ENCODE results near the gene ZNF770.

Gene ZNF770

GRCh38 chr15:34941831-34942230 is 46.3 kb downstream of the ZNF770 start:
- POLR2A ChIA-PET = no interaction called here

DNA sequence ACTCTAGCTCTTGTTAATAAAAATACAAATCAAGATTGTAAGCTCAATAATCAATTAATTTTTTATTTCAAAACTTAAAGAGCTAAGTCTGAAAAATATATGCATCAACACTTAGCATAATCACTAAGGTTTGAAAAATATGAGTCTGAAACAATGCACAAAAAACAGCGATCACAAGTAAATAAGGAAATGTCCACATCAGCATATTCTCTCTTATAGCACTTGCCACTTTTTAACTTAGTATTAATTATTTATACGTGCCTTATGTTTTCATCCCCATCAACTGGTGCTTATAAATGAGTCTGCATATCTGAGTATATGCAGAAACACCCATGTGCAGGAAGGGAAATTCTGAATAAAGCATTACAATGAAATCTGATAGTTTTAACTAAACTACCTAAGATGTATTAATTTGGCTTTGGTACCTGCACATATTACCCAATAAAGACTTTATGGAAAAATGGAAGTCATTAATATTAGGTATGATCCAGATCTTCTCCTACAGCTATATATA is 46.8 kb downstream of the ZNF770 start:
- Histone ChIP-seq H3K9me3 (ENCODE audit: control insufficient read depth, insufficient read depth, low read depth, low read length) (no peaks in the 10 kb centered on the region), H3K27ac (ENCODE audit: extremely low read depth, low read depth, low read length) (no peak overlapping the region), H3K4me3 (ENCODE audit: low read depth, low read length) (no peak overlapping the region), H3K36me3 (ENCODE audit: control insufficient read depth in 2 of 2, insufficient read depth in 1 of 2, low read length in 2 of 2) (peaks cover 13 to 43% of the 10 kb centered on the region in 2 experiments), H3K4me1 (ENCODE audit: control insufficient read depth, insufficient read depth, low read length) (peaks cover 10% of the 10 kb centered on the region)
- CTCF ChIA-PET = no interaction called here
- POLR2A ChIA-PET = no interaction called here
- TF ChIP-seq ZNF558 (tag by site-specific recombination; IDR thresholded peaks at IDR 0.05) = no peak
- no peak for TF ChIP-seq ZNF132 (tag by site-specific recombination; IDR thresholded peaks at IDR 0.05; ENCODE audit: borderline replicate concordance)
- no peak for TF ChIP-seq ZNF645 (tag by site-specific recombination; IDR thresholded peaks at IDR 0.05)
- no peak for TF ChIP-seq ZFHX2 (tag by site-specific recombination; conservative IDR thresholded peaks at IDR 0.05)
- TF ChIP-seq ZNF549 (tag by site-specific recombination; IDR thresholded peaks at IDR 0.05) = no peak
- TF ChIP-seq KLF1 (tag by site-specific recombination; IDR thresholded peaks at IDR 0.05) = no peak
- TF ChIP-seq ZSCAN16 (tag by site-specific recombination; IDR thresholded peaks at IDR 0.05) = no peak
- no peak for TF ChIP-seq KLF7 (tag by site-specific recombination; IDR thresholded peaks at IDR 0.05; ENCODE audit: borderline replicate concordance)
- no peak for TF ChIP-seq SP7 (tag by site-specific recombination; IDR thresholded peaks at IDR 0.05)
- TF ChIP-seq ZNF692 (tag by site-specific recombination; IDR thresholded peaks at IDR 0.05) = no peak
- TF ChIP-seq ZNF544 (tag by site-specific recombination; IDR thresholded peaks at IDR 0.05) = no peak
- no peak for TF ChIP-seq ZNF311 (tag by site-specific recombination; IDR thresholded peaks at IDR 0.05; ENCODE audit: borderline replicate concordance)

More at GRCh38 chr15:34941831-34942230, 46.3 kb downstream of the ZNF770 start:
- CTCF ChIA-PET = interaction anchor here (0.5 kb wide), 1 partner anchor 279 kb away, joined by 6 read pairs; no protein-coding TSS in a partner anchor
- Histone ChIP-seq H3K27ac (ENCODE audit: extremely low read depth, low read depth, low read length) (no peak overlapping the region), H3K4me3 (ENCODE audit: low read depth, low read length) (no peak overlapping the region), H3K4me1 (ENCODE audit: control insufficient read depth, insufficient read depth, low read length) (peaks cover 10% of the 10 kb centered on the region), H3K9me3 (ENCODE audit: control insufficient read depth, insufficient read depth, low read depth, low read length) (no peaks in the 10 kb centered on the region), H3K36me3 (ENCODE audit: control insufficient read depth in 2 of 2, insufficient read depth in 1 of 2, low read length in 2 of 2) (peaks cover 13 to 43% of the 10 kb centered on the region in 2 experiments)
- TF ChIP-seq ZNF677 (tag by site-specific recombination; IDR thresholded peaks at IDR 0.05) (no peak), ZNF146 (tag by site-specific recombination; IDR thresholded peaks at IDR 0.05) (no peak), ZNF157 (tag by site-specific recombination; IDR thresholded peaks at IDR 0.05) (no peak), ZNF223 (tag by site-specific recombination; IDR thresholded peaks at IDR 0.05) (no peak), INSM2 (tag by site-specific recombination; IDR thresholded peaks at IDR 0.05) (no peak), ZNF16 (tag by site-specific recombination; IDR thresholded peaks at IDR 0.05; ENCODE audit: low read depth) (no peak), ZNF311 (tag by site-specific recombination; IDR thresholded peaks at IDR 0.05; ENCODE audit: borderline replicate concordance) (no peak), ZBTB20 (tag by site-specific recombination; IDR thresholded peaks at IDR 0.05) (no peak), ZSCAN5A (tag by site-specific recombination; IDR thresholded peaks at IDR 0.05) (no peak), HOXD13 (CRISPR knock-in tag; IDR thresholded peaks at IDR 0.05; ENCODE audit: borderline replicate concordance) (no peak), ZNF416 (tag by site-specific recombination; IDR thresholded peaks at IDR 0.05) (no peak), ZNF391 (tag by site-specific recombination; IDR thresholded peaks at IDR 0.05; ENCODE audit: borderline replicate concordance, low read depth) (no peak), ZNF426 (tag by site-specific recombination; IDR thresholded peaks at IDR 0.05) (no peak), ZNF473 (tag by site-specific recombination; IDR thresholded peaks at IDR 0.05) (no peak), ZNF366 (tag by site-specific recombination; conservative IDR thresholded peaks at IDR 0.05) (no peak), ZNF350 (tag by site-specific recombination; IDR thresholded peaks at IDR 0.05) (no peak)
- TF ChIP-seq, protein P1, sequence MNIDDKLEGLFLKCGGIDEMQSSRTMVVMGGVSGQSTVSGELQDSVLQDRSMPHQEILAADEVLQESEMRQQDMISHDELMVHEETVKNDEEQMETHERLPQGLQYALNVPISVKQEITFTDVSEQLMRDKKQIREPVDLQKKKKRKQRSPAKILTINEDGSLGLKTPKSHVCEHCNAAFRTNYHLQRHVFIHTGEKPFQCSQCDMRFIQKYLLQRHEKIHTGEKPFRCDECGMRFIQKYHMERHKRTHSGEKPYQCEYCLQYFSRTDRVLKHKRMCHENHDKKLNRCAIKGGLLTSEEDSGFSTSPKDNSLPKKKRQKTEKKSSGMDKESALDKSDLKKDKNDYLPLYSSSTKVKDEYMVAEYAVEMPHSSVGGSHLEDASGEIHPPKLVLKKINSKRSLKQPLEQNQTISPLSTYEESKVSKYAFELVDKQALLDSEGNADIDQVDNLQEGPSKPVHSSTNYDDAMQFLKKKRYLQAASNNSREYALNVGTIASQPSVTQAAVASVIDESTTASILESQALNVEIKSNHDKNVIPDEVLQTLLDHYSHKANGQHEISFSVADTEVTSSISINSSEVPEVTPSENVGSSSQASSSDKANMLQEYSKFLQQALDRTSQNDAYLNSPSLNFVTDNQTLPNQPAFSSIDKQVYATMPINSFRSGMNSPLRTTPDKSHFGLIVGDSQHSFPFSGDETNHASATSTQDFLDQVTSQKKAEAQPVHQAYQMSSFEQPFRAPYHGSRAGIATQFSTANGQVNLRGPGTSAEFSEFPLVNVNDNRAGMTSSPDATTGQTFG (tag by site-specific recombination; IDR thresholded peaks at IDR 0.05; ENCODE audit: borderline replicate concordance) = no peak
- TF ChIP-seq, protein P2, sequence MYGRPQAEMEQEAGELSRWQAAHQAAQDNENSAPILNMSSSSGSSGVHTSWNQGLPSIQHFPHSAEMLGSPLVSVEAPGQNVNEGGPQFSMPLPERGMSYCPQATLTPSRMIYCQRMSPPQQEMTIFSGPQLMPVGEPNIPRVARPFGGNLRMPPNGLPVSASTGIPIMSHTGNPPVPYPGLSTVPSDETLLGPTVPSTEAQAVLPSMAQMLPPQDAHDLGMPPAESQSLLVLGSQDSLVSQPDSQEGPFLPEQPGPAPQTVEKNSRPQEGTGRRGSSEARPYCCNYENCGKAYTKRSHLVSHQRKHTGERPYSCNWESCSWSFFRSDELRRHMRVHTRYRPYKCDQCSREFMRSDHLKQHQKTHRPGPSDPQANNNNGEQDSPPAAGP (tag by site-specific recombination; IDR thresholded peaks at IDR 0.05) = no peak
